ENCODE data around the gene CTRL.

DNA sequence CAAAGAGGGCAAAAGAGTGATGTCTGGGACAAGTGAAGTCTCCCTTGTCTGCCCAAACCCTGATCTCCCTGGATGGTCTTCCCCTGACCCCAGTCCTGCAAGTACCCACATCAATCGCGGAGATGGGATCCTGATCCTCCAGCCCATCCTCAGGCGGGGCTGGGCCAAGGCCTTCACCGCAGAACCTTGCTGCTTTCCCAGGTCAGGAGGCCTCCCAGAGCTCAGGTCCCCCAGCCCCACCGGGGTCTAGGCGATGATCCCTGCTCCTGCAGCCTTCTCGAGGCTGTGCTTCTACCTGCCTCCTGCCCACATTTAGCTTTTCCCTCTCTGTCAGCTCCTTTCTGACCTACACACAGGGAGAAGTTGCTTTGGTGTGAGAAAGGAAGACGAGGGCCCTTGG, 30.5 kb upstream of the CTRL start:
- TF ChIP-seq, protein P1, sequence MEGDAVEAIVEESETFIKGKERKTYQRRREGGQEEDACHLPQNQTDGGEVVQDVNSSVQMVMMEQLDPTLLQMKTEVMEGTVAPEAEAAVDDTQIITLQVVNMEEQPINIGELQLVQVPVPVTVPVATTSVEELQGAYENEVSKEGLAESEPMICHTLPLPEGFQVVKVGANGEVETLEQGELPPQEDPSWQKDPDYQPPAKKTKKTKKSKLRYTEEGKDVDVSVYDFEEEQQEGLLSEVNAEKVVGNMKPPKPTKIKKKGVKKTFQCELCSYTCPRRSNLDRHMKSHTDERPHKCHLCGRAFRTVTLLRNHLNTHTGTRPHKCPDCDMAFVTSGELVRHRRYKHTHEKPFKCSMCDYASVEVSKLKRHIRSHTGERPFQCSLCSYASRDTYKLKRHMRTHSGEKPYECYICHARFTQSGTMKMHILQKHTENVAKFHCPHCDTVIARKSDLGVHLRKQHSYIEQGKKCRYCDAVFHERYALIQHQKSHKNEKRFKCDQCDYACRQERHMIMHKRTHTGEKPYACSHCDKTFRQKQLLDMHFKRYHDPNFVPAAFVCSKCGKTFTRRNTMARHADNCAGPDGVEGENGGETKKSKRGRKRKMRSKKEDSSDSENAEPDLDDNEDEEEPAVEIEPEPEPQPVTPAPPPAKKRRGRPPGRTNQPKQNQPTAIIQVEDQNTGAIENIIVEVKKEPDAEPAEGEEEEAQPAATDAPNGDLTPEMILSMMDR (conservative IDR thresholded peaks at IDR 0.05; ENCODE audit: low read length) = no peak
- no peak for TF ChIP-seq EZH2phosphoT487 (IDR thresholded peaks at IDR 0.05; ENCODE audit: borderline replicate concordance, low read depth, low read length)
